Left ventricle myocardium superior (tissue), 1 donor: Measurements from ENCODE around the gene C6orf47. TPM values are rescaled to one million over a fixed set of nuclear protein-coding genes. Genes with fewer than 3 reads are reported as not detected.

ENCODE experiments used
- ATAC-seq: fragments of 200-7000 bp; cut with Tn5 transposase; one replicate; pipeline ENCODE4 v1.9.1; 2020; ENCODE audit warnings: mild to moderate bottlenecking, moderate library complexity
- DNase-seq: peaks from one replicate; pipeline ENCODE4 v3.0.0-alpha.2; 2020
- intact Hi-C: fragments of 100-400 bp; cut with micrococcal nuclease; formaldehyde crosslinking; loops from one replicate; pipeline ENCODE4 v1.11.0; 2022
- total RNA-seq: library from RNA; stranded (reverse); fragmentation: NEBNext Ultra II Directional; extraction: Animal tissue kit (Norgen Biotek cat#: 25700); gene quantifications from one replicate; pipeline ENCODE4 v1.2.1, GENCODE V29; 2021
- donor health status: DM: no; HTN: yes; CAD: no; lungs with severe emphysema.

C6orf47 gene
- total RNA-seq, 1 donor from 2014 or later: 18.6 TPM

GRCh38 chr6:31641370-31641769 lies 19.2 kb downstream of the C6orf47 start:
- ATAC-seq (no peak), DNase-seq (no peak)
- intact Hi-C loops: no loop called here

- intact Hi-C loops: no loop called here
- no peak for DNase-seq
- ATAC-seq: no peak
These were observed 20.0 kb downstream of the C6orf47 start for GRCh38 chr6:31640612-31641011.

GRCh38 chr6:31639449-31639861 lies 21.1 kb downstream of the C6orf47 start:
- DNase-seq: no peak
- intact Hi-C loops: no loop called here
- no peak for ATAC-seq

DNA sequence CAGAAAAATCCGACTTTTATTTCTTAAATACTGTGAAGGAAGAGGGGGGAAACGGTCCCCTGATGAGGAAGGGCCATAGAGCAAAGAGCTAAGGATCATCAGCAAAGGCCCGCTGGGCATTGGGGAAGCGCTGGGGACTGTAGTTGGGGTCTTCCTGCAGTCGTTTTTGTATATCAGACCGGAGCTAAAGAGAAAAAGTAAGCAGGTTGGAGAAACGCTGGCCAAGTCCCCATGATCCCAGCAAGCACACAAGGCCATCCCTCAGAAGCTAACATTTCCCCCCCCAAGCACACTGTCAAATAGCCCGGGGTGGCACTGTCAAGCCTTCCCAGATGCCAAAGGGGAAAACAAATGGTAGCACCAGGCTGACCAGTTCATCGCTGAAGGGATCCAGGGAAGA lies 21.5 kb downstream of the C6orf47 start:
- DNase-seq (no peak), ATAC-seq (no peak)
- intact Hi-C loops: no loop called here

DNA sequence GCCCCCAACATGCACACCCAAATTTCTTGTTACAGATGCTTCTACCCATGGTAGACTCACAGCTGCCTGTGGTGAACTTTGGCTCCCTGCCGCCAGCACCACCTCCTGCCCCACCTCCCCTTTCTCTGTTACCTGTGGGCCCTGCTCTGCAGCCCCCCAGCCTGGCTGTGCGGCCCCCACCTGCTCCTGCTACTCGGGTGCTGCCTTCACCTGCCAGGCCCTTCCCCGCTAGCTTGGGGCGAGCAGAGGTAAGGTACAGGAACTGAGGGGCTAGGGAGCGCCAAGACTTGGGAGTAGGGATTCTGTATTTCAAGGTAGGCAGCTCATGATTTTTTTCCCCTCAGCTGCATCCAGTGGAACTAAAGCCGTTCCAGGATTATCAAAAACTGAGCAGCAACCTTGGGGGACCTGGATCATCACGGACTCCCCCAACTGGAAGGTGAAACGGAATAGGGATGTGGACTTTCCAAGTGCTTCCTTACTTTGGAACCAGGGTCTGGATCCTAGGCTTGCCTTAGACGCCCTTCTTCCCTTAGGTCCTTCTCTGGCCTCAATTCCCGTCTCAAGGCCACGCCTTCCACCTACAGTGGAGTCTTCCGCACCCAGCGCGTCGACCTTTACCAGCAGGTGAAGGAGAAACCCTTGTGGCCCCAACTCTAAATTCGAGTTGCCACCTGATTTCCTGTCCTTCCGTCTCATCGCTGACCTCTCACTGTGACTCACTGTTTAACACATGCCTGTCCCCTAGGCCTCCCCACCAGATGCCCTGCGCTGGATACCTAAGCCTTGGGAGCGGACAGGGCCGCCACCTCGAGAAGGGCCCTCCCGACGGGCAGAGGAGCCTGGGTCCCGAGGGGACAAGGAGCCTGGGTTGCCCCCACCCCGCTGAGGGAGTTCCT lies 23.6 kb downstream of the C6orf47 start:
- DNase-seq (no peak), ATAC-seq (peak; percentile 6)
- intact Hi-C loops: no loop called here

- ATAC-seq (no peak), DNase-seq (no peak)
- intact Hi-C loops: no loop called here
These were observed 25.5 kb downstream of the C6orf47 start for GRCh38 chr6:31634969-31635575.

DNA sequence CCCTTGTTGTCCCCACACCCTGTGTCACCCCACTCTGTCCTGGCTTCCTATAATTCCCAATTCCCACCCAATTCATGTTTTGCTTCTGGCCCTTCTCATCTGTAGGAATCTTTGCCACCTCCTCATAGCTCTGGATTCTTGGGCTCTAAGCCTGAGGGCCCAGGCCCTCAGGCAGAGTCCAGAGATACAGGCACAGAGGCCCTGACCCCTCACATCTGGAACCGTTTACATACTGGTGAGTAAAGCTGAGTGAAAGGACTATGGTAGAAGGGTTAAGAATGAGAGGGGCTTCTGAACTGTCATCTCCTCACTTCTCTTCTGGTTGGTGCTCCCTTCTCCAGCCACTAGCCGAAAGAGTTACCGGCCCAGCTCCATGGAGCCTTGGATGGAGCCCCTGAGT lies 26.4 kb downstream of the C6orf47 start:
- intact Hi-C loops: no loop called here
- ATAC-seq: no peak
- DNase-seq: no peak

GRCh38 chr6:31633447-31633846 lies 27.1 kb downstream of the C6orf47 start:
- intact Hi-C loops: no loop called here
- DNase-seq (no peak), ATAC-seq (no peak)

DNA sequence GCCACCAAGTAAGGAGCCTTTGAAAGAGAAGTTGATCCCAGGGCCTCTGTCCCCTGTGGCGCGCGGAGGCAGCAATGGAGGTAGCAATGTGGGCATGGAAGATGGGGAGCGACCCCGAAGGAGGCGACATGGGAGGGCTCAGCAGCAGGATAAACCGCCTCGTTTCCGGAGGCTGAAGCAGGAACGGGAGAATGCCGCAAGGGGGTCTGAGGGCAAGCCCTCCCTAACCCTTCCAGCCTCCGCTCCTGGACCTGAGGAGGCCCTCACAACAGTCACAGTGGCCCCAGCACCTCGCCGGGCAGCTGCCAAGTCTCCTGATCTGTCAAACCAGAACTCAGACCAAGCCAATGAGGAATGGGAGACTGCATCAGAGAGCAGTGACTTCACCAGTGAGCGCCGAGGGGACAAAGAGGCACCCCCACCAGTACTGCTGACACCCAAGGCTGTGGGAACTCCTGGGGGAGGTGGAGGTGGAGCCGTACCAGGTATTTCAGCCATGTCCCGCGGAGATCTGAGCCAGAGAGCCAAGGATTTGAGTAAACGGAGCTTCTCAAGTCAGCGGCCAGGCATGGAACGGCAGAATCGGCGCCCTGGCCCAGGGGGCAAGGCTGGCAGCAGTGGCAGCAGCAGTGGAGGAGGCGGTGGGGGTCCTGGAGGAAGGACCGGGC lies 28.2 kb downstream of the C6orf47 start:
- intact Hi-C loops: no loop called here
- DNase-seq: no peak
- ATAC-seq: peak; percentile 3

GRCh38 chr6:31631681-31632278 lies 28.8 kb downstream of the C6orf47 start:
- DNase-seq (no peak), ATAC-seq (peak; percentile 20)
- intact Hi-C loops: no loop called here

- ATAC-seq: peak; percentile 5
These were observed 29.4 kb downstream of the C6orf47 start for GRCh38 chr6:31631209-31631608.

GRCh38 chr6:31630177-31630934 lies 30.2 kb downstream of the C6orf47 start:
- intact Hi-C loops: no loop called here
- ATAC-seq (no peak), DNase-seq (no peak)

More at GRCh38 chr6:31631209-31631608, 29.4 kb downstream of the C6orf47 start:
- intact Hi-C loops: no loop called here
- no peak for DNase-seq

DNA sequence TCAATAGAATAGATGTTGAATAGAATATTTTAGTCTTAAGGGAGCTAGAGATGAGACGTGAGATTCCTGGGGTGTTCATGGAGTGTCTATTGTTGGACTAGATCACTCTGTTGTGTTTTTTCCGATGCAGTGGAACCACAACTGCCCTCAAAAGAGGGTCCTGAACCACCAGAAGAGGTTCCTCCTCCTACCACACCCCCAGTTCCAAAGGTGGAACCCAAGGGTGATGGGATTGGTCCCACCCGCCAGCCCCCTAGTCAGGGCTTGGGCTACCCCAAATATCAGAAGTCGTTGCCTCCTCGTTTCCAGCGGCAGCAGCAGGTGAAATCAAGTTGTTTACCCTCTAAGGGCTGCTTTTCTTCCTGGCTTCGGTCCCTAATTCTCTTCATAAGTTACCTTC lies 31.6 kb downstream of the C6orf47 start:
- ATAC-seq (no peak), DNase-seq (no peak)
- intact Hi-C loops: no loop called here

DNA sequence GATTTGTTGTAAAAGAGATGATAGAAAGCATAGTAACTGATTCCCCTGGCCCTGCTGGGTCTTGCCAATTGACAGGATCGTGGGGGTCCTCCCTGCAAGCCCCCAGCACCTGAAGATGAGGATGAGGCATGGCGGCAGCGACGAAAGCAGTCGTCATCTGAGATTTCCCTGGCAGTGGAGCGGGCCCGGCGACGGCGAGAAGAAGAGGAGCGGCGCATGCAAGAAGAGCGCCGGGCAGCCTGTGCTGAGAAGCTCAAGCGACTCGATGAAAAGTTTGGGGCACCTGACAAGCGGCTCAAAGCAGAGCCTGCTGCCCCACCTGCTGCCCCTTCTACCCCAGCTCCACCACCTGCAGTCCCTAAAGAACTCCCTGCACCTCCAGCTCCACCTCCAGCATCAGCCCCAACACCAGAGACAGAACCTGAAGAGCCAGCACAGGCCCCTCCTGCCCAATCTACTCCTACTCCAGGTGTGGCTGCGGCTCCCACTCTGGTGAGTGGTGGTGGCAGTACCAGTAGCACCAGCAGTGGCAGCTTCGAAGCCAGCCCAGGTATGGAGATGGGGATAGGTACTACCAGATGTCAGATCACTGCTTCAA lies 32.8 kb downstream of the C6orf47 start:
- intact Hi-C loops: no loop called here
- DNase-seq: no peak

DNA sequence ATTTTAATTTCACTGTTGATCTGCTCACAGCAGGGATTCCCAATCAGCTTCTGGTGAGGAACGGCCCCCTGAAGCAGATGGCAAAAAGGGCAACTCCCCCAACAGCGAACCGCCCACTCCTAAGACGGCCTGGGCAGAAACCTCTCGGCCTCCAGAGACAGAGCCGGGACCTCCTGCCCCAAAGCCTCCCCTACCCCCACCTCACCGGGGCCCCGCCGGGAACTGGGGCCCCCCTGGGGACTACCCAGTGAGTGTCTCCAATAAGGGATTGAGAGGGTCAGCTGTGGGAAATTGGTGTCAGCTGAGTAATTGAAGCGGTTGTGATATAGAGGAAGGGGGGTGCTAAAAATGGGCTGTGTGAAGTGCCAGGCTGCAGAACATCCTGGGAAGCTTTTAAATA lies 33.6 kb downstream of the C6orf47 start:
- DNase-seq: no peak
- intact Hi-C loops: no loop called here
- no peak for ATAC-seq

More for the DNA sequence above, 32.8 kb downstream of the C6orf47 start:
- ATAC-seq: no peak

DNA sequence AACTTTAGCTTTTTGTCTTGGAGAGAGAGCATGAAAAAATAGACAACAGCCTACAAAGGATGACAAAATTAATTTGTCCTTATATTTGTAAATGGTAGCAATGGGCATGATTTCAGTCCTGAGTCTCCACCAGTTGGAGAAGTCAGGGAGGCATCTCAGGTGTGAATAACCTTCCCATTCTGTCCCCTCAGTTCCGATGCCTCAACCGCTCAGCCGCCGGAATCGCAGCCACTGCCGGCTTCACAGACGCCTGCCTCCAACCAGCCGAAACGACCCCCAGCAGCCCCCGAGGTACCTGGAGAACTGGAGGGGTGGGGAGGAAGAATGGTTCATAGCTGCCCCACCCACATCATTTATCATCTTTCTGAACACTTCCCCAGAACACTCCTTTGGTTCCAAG lies 36.5 kb downstream of the C6orf47 start:
- intact Hi-C loops: no loop called here
- DNase-seq (no peak), ATAC-seq (no peak)

- ATAC-seq: no peak
- peak; percentile 48 for DNase-seq
- intact Hi-C loops: no loop called here
These were observed 37.9 kb downstream of the C6orf47 start for GRCh38 chr6:31622684-31623091.

- intact Hi-C loops: no loop called here
These were observed 38.6 kb downstream of the C6orf47 start for GRCh38 chr6:31621991-31622390.

More at GRCh38 chr6:31621991-31622390, 38.6 kb downstream of the C6orf47 start:
- DNase-seq (no peak), ATAC-seq (no peak)
